Vagina (tissue), 2 donors: ENCODE measurements around the gene CCNB1. TPM values are rescaled to one million over a fixed set of nuclear protein-coding genes. Genes with fewer than 3 reads are reported as not detected.

Experiments
- DNase-seq, 2 donors: peaks; one replicate each; pipeline ENCODE4 v3.0.0-alpha.2; 2017; ENCODE audit errors: extremely low spot score in 2 of 2
- H3K27ac ChIP-seq: fragments of 200-600 bp; sonication (generic); one replicate; pipeline ENCODE4 v1.5.1; 2019
- H3K27me3 ChIP-seq: fragments of 200-600 bp; sonication (generic); one replicate; pipeline ENCODE4 v1.5.1; 2019
- H3K36me3 ChIP-seq, 2 donors: fragments of 200-600 bp; sonication (generic); one replicate each; pipeline ENCODE4 v1.5.1; 2017 to 2019
- H3K4me1 ChIP-seq: fragments of 200-600 bp; sonication (generic); one replicate; pipeline ENCODE4 v1.5.1; 2019
- H3K4me3 ChIP-seq, 2 donors: fragments of 200-600 bp; sonication (generic); 1 replicate in 1 of 2; 2 replicates in 1 of 2; pipeline ENCODE4 v1.5.1; 2016 to 2019
- H3K9me3 ChIP-seq: fragments of 200-600 bp; sonication (generic); one replicate; pipeline ENCODE4 v1.5.1; 2019
- CTCF ChIP-seq, 3 experiments: fragments of 450-650 bp in 2 of 3; fragments of 200-600 bp in 1 of 3; sonication (generic) in 1 of 3; IDR thresholded peaks; one replicate each; pipeline ENCODE4 v1.5.1; 2017 to 2019; ENCODE audit warnings: antibody characterized with exemption in 3 of 3, mild to moderate bottlenecking in 2 of 3, moderate library complexity in 2 of 3
- POLR2A ChIP-seq, 2 donors: fragments of 450-650 bp; IDR thresholded peaks; one replicate each; pipeline ENCODE4 v1.6.1; 2017; ENCODE audit warnings: antibody characterized with exemption in 2 of 2, mild to moderate bottlenecking in 2 of 2, moderate library complexity in 2 of 2
- POLR2AphosphoS5 ChIP-seq, 2 donors: sonication (generic); formaldehyde crosslinking; IDR thresholded peaks; one replicate each; pipeline ENCODE4 v1.9.0; 2017; ENCODE audit warnings: antibody characterized with exemption in 2 of 2, mild to moderate bottlenecking in 2 of 2, low read depth in 1 of 2; ENCODE audit not compliant: insufficient read depth in 1 of 2
- intact Hi-C: fragments of 100-400 bp; cut with DNase I; formaldehyde crosslinking; loops from one replicate; pipeline ENCODE4 v1.15.1; 2023
- total RNA-seq: library from RNA; depleted of rRNA; stranded (reverse); fragments of >200 nt; gene quantifications from one replicate; pipeline ENCODE4 v1.2.3, GENCODE V29; 2016

Gene CCNB1
- total RNA-seq, 1 donor from 2014 or later: 14.0 TPM

- Histone ChIP-seq H3K27ac (no peak overlapping the region), H3K9me3 (no peaks in the 10 kb centered on the region), H3K4me3 (no peak overlapping the region), H3K4me1 (peaks cover under 1% of the 10 kb centered on the region), H3K27me3 (no peaks in the 10 kb centered on the region), H3K36me3 (no peaks in the 10 kb centered on the region)
- intact Hi-C loops: no loop called here
- TF ChIP-seq CTCF (IDR thresholded peaks at IDR 0.05): no peak
- no peak for TF ChIP-seq POLR2AphosphoS5 (IDR thresholded peaks at IDR 0.05; ENCODE audit: insufficient read depth in 1 of 2, low read depth in 1 of 2)
- no peak for TF ChIP-seq POLR2A (IDR thresholded peaks at IDR 0.05)
- DNase-seq: no peak
Observed at GRCh38 chr5:69184621-69185020, 17.7 kb downstream of the CCNB1 start.

GRCh38 chr5:69187342-69187741 is 20.4 kb downstream of the CCNB1 start:
- Histone ChIP-seq H3K4me3 (no peak overlapping the region), H3K9me3 (no peaks in the 10 kb centered on the region), H3K4me1 (peaks cover 9% of the 10 kb centered on the region), H3K27me3 (no peaks in the 10 kb centered on the region), H3K36me3 (no peaks in the 10 kb centered on the region), H3K27ac (no peak overlapping the region)
- TF ChIP-seq CTCF (IDR thresholded peaks at IDR 0.05) (no peak), POLR2A (IDR thresholded peaks at IDR 0.05) (no peak), POLR2AphosphoS5 (IDR thresholded peaks at IDR 0.05; ENCODE audit: insufficient read depth in 1 of 2, low read depth in 1 of 2) (no peak)
- no peak for DNase-seq
- intact Hi-C loops: no loop called here

- Histone ChIP-seq H3K27me3 (no peaks in the 10 kb centered on the region), H3K9me3 (no peaks in the 10 kb centered on the region), H3K27ac (no peak overlapping the region), H3K4me3 (peak overlapping the region; percentile 61 to 66), H3K4me1 (peaks cover 9% of the 10 kb centered on the region), H3K36me3 (no peaks in the 10 kb centered on the region)
- no peak for DNase-seq
- TF ChIP-seq CTCF (IDR thresholded peaks at IDR 0.05) (no peak), POLR2AphosphoS5 (IDR thresholded peaks at IDR 0.05; ENCODE audit: insufficient read depth in 1 of 2, low read depth in 1 of 2) (no peak), POLR2A (IDR thresholded peaks at IDR 0.05) (no peak)
- intact Hi-C loops: no loop called here
Observed at GRCh38 chr5:69188811-69189161, 21.8 kb downstream of the CCNB1 start.

GRCh38 chr5:69189162-69190086 is 22.5 kb downstream of the CCNB1 start, which contains the start of gene CENPH:
TSS of gene CENPH (plus strand) at chr5:69189583. CDS start at chr5:69189635, 52 bp downstream.
- no peaks in the 10 kb centered on the region for H3K27me3 ChIP-seq
- intact Hi-C loops: no loop called here

More at GRCh38 chr5:69189162-69190086, 22.5 kb downstream of the CCNB1 start, which contains the start of gene CENPH:
- no peaks in the 10 kb centered on the region for H3K9me3 ChIP-seq
- H3K27ac ChIP-seq: peak within 1 kb of the TSS; percentile 4
- H3K4me1 ChIP-seq: peaks cover 9% of the 10 kb centered on the region
- no peak for DNase-seq
- H3K4me3 ChIP-seq: peak within 1 kb of the TSS; percentile 61 to 66
- H3K36me3 ChIP-seq: no peaks in the 10 kb centered on the region
- TF ChIP-seq POLR2AphosphoS5 (IDR thresholded peaks at IDR 0.05; ENCODE audit: insufficient read depth in 1 of 2, low read depth in 1 of 2): peak; percentile 48 to 73
- no peak for TF ChIP-seq POLR2A (IDR thresholded peaks at IDR 0.05)
- TF ChIP-seq CTCF (IDR thresholded peaks at IDR 0.05): no peak
